DND-41 (cell line): ENCODE results near the gene CHRDL2.

Experiments used
- ATAC-seq: fragments of 200-7000 bp; cut with Tn5 transposase; 3 replicates; pipeline ENCODE4 v1.9.1; 2021; ENCODE audit warnings: low read depth; ENCODE audit not compliant: insufficient read depth
- DNase-seq: peaks from one replicate; pipeline ENCODE4 v3.0.0-alpha.2; 2020
- H2AFZ ChIP-seq: 2 replicates; pipeline ENCODE4 v1.6.0; 2012; ENCODE audit warnings: low read depth, low read length
- H3K27ac ChIP-seq: 2 replicates; pipeline ENCODE4 v1.5.1; 2012; ENCODE audit warnings: low read length, inconsistent platforms
- H3K27me3 ChIP-seq: fragments of 200-600 bp; sonication (generic); 2 replicates; pipeline ENCODE4 v1.6.0; 2012; ENCODE audit warnings: low read length, mild to moderate bottlenecking, inconsistent platforms; ENCODE audit not compliant: insufficient read depth, poor library complexity
- H3K36me3 ChIP-seq: 2 replicates; pipeline ENCODE4 v1.5.1; 2012; ENCODE audit warnings: low read length, inconsistent platforms; ENCODE audit not compliant: insufficient read depth
- H3K4me1 ChIP-seq: 2 replicates; pipeline ENCODE4 v1.5.1; 2012; ENCODE audit warnings: mild to moderate bottlenecking, low read length; ENCODE audit not compliant: insufficient read depth
- H3K4me2 ChIP-seq: 2 replicates; pipeline ENCODE4 v1.6.0; 2012; ENCODE audit warnings: mild to moderate bottlenecking, moderate library complexity, low read length, inconsistent platforms; ENCODE audit not compliant: insufficient read depth
- H3K4me3 ChIP-seq, 2 experiments: fragments of 200-600 bp in 1 of 2; shearing (Covaris generic) in 1 of 2; 2 replicates each; pipeline ENCODE4 v1.5.1; 2012 to 2016; ENCODE audit warnings: inconsistent platforms in 2 of 2, low read length in 2 of 2, mild to moderate bottlenecking in 2 of 2, low read depth in 1 of 2, moderate library complexity in 1 of 2
- H3K79me2 ChIP-seq: 2 replicates; pipeline ENCODE4 v1.6.0; 2012; ENCODE audit warnings: low read length, inconsistent platforms; ENCODE audit not compliant: insufficient read depth
- H3K9ac ChIP-seq: 2 replicates; pipeline ENCODE4 v1.6.0; 2012; ENCODE audit warnings: low read depth, mild to moderate bottlenecking, inconsistent platforms, low read length, moderate library complexity
- H3K9me3 ChIP-seq: 2 replicates; pipeline ENCODE4 v1.5.1; 2012; ENCODE audit warnings: low read length, moderate library complexity, mild to moderate bottlenecking, inconsistent platforms; ENCODE audit not compliant: insufficient read depth, severe bottlenecking
- H4K20me1 ChIP-seq: 2 replicates; pipeline ENCODE4 v1.6.0; 2012; ENCODE audit warnings: low read length; ENCODE audit not compliant: insufficient read depth
- EZH2 ChIP-seq: IDR thresholded peaks from 3 replicates; pipeline ENCODE4 v1.6.1; 2012; ENCODE audit warnings: borderline replicate concordance, low read depth, mild to moderate bottlenecking, moderate library complexity, low read length, inconsistent platforms; ENCODE audit not compliant: severe bottlenecking
- TF ChIP-seq, protein P1 (sequence below): IDR thresholded peaks from 2 replicates; pipeline ENCODE4 v1.5.1; 2012; ENCODE audit warnings: borderline replicate concordance, low read length, moderate library complexity, mild to moderate bottlenecking; ENCODE audit not compliant: poor library complexity, severe bottlenecking; ENCODE audit errors: extremely low read depth

Gene CHRDL2

DNA sequence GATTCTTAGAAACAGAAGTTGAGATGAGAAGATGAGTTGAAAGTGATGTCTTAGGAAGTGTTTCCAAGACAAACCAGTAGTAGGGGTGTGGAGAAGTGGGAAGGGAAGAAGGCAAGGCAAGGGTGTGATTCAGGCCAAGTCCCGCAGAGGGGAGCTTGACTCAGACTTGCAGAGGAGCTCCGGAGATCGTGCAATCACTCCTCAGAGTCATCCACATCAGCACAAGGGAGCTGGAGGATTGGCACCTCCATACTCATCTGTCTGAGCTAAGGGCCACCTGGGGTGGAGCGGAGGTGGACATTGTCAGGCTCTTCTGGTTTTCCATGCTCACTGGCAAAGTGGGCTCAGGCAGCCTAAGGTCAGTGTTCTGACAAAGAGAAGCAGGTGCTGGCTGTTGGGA, 44.4 kb downstream of the CHRDL2 start:
- Histone ChIP-seq H2AFZ (no peak overlapping the region), H3K4me3 (no peak overlapping the region), H3K9ac (no peak overlapping the region), H3K27me3 (no peaks in the 10 kb centered on the region), H3K27ac (no peak overlapping the region), H4K20me1 (no peaks in the 10 kb centered on the region), H3K4me1 (no peaks in the 10 kb centered on the region), H3K9me3 (no peaks in the 10 kb centered on the region), H3K79me2 (no peaks in the 10 kb centered on the region), H3K36me3 (no peaks in the 10 kb centered on the region), H3K4me2 (no peak overlapping the region)
- DNase-seq (no peak), ATAC-seq (no peak)
- no peak for TF ChIP-seq EZH2
- TF ChIP-seq, protein P1, sequence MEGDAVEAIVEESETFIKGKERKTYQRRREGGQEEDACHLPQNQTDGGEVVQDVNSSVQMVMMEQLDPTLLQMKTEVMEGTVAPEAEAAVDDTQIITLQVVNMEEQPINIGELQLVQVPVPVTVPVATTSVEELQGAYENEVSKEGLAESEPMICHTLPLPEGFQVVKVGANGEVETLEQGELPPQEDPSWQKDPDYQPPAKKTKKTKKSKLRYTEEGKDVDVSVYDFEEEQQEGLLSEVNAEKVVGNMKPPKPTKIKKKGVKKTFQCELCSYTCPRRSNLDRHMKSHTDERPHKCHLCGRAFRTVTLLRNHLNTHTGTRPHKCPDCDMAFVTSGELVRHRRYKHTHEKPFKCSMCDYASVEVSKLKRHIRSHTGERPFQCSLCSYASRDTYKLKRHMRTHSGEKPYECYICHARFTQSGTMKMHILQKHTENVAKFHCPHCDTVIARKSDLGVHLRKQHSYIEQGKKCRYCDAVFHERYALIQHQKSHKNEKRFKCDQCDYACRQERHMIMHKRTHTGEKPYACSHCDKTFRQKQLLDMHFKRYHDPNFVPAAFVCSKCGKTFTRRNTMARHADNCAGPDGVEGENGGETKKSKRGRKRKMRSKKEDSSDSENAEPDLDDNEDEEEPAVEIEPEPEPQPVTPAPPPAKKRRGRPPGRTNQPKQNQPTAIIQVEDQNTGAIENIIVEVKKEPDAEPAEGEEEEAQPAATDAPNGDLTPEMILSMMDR, result no peak

DNA sequence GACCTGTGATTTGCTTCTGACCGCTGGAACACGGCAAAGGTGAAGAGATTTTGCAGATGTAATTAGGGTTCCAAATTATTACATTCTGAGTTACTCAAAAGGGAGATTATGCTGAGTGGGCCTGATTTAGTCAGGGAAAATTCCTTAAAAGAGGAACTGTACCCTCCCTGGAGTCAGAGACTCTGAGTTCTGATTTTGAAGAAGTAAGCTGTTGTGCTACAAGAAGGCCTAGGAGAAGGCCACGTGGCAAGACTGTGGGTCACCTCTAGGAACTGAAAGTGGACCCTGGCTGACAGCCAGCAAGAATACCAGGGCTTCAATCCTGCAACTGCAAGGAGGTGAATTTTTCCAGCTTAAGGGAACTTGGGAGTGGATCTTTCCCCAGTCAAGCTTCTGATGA, 45.3 kb downstream of the CHRDL2 start:
- Histone ChIP-seq H2AFZ (no peak overlapping the region), H3K4me2 (no peak overlapping the region), H3K27me3 (no peaks in the 10 kb centered on the region), H3K4me3 (no peak overlapping the region), H4K20me1 (no peaks in the 10 kb centered on the region), H3K27ac (no peak overlapping the region), H3K9ac (no peak overlapping the region), H3K4me1 (no peaks in the 10 kb centered on the region), H3K36me3 (no peaks in the 10 kb centered on the region), H3K79me2 (no peaks in the 10 kb centered on the region), H3K9me3 (no peaks in the 10 kb centered on the region)
- ATAC-seq (no peak), DNase-seq (no peak)
- TF ChIP-seq, protein P1, result no peak
- TF ChIP-seq EZH2, result no peak

DNA sequence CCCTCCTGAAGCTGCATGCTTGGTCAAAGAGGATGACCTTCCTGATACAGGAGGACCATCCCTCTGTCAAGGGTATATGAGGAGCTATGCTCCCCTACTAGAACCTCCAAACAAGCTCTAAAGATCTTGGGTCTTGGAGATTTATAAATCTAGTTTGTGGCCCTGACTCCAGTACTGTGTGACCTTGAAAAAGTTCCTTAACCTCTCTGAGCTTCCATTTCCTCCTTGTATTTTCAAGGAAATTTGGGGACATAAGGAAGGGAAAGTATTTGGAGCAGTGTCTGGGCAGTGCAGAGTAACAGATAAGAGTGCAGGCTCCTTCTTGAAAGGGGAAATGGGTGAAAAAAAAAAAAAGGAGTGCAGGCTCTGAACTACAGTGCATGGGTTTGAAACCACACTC, 45.9 kb downstream of the CHRDL2 start:
- Histone ChIP-seq H3K79me2 (no peaks in the 10 kb centered on the region), H3K4me1 (no peaks in the 10 kb centered on the region), H3K4me3 (no peak overlapping the region), H3K9ac (no peak overlapping the region), H3K36me3 (no peaks in the 10 kb centered on the region), H2AFZ (no peak overlapping the region), H4K20me1 (no peaks in the 10 kb centered on the region), H3K4me2 (no peak overlapping the region), H3K9me3 (no peaks in the 10 kb centered on the region), H3K27ac (no peak overlapping the region), H3K27me3 (no peaks in the 10 kb centered on the region)
- no peak for DNase-seq
- TF ChIP-seq EZH2, result no peak
- TF ChIP-seq, protein P1, result no peak
- ATAC-seq, result no peak

DNA sequence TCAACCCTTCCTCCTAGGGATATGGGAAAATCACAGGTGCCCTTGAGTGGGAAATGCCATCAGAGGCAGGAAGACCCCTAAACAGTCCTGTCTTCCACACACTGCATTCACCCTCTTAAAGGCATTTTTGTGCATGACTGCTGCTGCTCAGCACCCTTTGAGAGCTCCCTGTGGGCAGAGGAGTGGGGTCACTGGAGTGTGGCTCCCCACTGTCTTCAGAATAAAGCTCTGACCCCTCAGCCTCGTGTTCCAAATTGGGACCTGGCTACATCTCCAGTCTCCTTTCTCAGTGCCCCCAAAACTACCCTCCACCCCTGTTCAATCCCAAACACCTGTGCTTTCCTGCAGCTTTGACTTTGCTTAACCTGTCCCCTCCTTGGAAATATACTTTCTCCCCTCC, 46.6 kb downstream of the CHRDL2 start:
- Histone ChIP-seq H3K36me3 (no peaks in the 10 kb centered on the region), H4K20me1 (no peaks in the 10 kb centered on the region), H2AFZ (no peak overlapping the region), H3K9ac (no peak overlapping the region), H3K4me1 (no peaks in the 10 kb centered on the region), H3K79me2 (no peaks in the 10 kb centered on the region), H3K27me3 (no peaks in the 10 kb centered on the region), H3K27ac (no peak overlapping the region), H3K9me3 (no peaks in the 10 kb centered on the region), H3K4me3 (no peak overlapping the region), H3K4me2 (no peak overlapping the region)
- DNase-seq (no peak), ATAC-seq (no peak)
- TF ChIP-seq, protein P1, result no peak
- TF ChIP-seq EZH2, result no peak
